HG03378 (cell line): ENCODE data around the gene C17orf100.

Experiments used
- ATAC-seq: cut with Tn5 transposase; IDR thresholded peaks from one replicate; pipeline ENCODE4 v1.9.1; 2021; ENCODE audit warnings: mild to moderate bottlenecking, moderate library complexity; ENCODE audit not compliant: unreplicated experiment

Gene C17orf100

GRCh38 chr17:6668219-6668618 is 16.7 kb downstream of the C17orf100 start:
- no peak for ATAC-seq

- ATAC-seq: no peak
Observed at GRCh38 chr17:6668727-6669425, 17.3 kb downstream of the C17orf100 start.

GRCh38 chr17:6669479-6670212 is 18.1 kb downstream of the C17orf100 start:
- no peak for ATAC-seq

- no peak for ATAC-seq
Observed at GRCh38 chr17:6670571-6670970, 19.0 kb downstream of the C17orf100 start.

GRCh38 chr17:6670999-6671398 is 19.4 kb downstream of the C17orf100 start:
- no peak for ATAC-seq

GRCh38 chr17:6671431-6671830 is 19.9 kb downstream of the C17orf100 start:
- no peak for ATAC-seq

- ATAC-seq: no peak
Observed at GRCh38 chr17:6674586-6674985, 23.0 kb downstream of the C17orf100 start.

- no peak for ATAC-seq
Observed at GRCh38 chr17:6675201-6675825, 23.8 kb downstream of the C17orf100 start.

- no peak for ATAC-seq
Observed at GRCh38 chr17:6676802-6677157, 25.2 kb downstream of the C17orf100 start.

- ATAC-seq: no peak
Observed at GRCh38 chr17:6677158-6677831, 25.7 kb downstream of the C17orf100 start.

GRCh38 chr17:6677946-6678345 is 26.4 kb downstream of the C17orf100 start:
- no peak for ATAC-seq

- ATAC-seq: no peak
Observed at GRCh38 chr17:6679241-6679640, 27.7 kb downstream of the C17orf100 start.

- no peak for ATAC-seq
Observed at GRCh38 chr17:6681176-6681575, 29.6 kb downstream of the C17orf100 start.

GRCh38 chr17:6681671-6682070 is 30.1 kb downstream of the C17orf100 start:
- no peak for ATAC-seq

GRCh38 chr17:6682339-6682738 is 30.8 kb downstream of the C17orf100 start:
- no peak for ATAC-seq

- no peak for ATAC-seq
Observed at GRCh38 chr17:6683081-6683684, 31.6 kb downstream of the C17orf100 start.

- ATAC-seq: no peak
Observed at GRCh38 chr17:6683730-6684459, 32.3 kb downstream of the C17orf100 start.

- ATAC-seq: no peak
Observed at GRCh38 chr17:6684460-6684783, 32.9 kb downstream of the C17orf100 start.

GRCh38 chr17:6684881-6685767 is 33.6 kb downstream of the C17orf100 start:
- no peak for ATAC-seq

- no peak for ATAC-seq
Observed at GRCh38 chr17:6686026-6686425, 34.5 kb downstream of the C17orf100 start.
